ENCODE results near the gene TOM1L2. TPM values are rescaled to one million over a fixed set of nuclear protein-coding genes. Genes with fewer than 3 reads are reported as not detected.

The TOM1L2 gene
- total and polyA plus RNA-seq, 2 of the 4 experiments (the other 2 are of a cell fraction), result 34.4 to 51.7 TPM

DNA sequence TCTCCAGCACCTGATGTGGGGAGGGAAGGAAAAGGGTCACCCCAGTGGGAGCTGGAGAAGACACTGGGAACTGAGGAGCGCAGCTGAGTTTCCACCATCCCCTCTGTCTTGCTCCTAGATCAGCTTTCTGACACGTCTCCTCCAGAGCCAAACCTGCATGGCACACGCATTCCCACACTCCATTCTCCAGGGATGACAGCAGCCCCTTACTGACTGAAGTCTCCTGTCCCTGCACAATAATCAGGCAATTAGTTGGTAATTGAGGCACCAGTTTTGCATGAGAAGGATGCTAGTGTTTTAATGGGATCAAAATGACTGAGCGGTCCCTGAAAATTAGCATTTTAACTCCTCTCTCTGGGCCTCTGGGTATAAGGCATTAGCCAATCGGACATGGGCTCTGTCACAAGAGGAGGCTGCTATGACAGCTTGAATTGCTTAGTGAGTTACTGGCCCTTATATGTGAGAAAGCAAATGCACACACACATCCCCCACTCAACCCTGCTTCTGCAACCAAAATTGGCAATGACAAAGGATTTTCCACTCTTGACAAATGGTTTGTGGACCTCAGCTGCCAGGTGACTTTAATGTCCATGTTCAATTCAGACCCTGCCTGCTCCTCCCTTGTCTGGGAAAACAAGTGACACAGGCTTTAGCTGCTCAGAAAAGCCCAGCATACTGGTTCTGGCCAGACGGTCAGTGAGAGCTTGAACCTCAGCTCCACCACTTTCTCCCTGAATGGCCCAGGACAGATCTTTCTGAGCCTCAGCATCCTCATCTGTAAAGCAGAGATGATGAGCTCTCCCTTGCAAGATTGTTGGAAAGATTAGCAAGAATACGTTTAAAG lies 78.2 kb downstream of the TOM1L2 start:
- Histone ChIP-seq H3K9me3 (ENCODE audit: control insufficient read depth, insufficient read depth, low read length) (no peaks in the 10 kb centered on the region), H2BK15ac (ENCODE audit: low read depth, low read length) (no peak overlapping the region), H3K14ac (replicated peaks; ENCODE audit: low read depth, low read length) (no peak overlapping the region), H3K27me3 (ENCODE audit: control insufficient read depth, insufficient read depth, low read length) (no peaks in the 10 kb centered on the region), H3K27ac (ENCODE audit: insufficient read depth, low read length) (no peak overlapping the region), H4K91ac (ENCODE audit: insufficient read depth, low read depth, low read length) (no peak overlapping the region), H3K18ac (ENCODE audit: low read depth, low read length) (no peak overlapping the region), H2BK120ac (ENCODE audit: low read depth, low read length) (no peak overlapping the region), H2AFZ (replicated peaks; ENCODE audit: low read length, poor library complexity) (no peak overlapping the region), H4K20me1 (ENCODE audit: insufficient read depth, low read length) (0 out of 2 replicates have a peak, but pooled peaks cover 5% of the 10 kb centered on the region), H3K4ac (ENCODE audit: low read depth, low read length) (no peak overlapping the region), H2AK9ac (replicated peaks; ENCODE audit: low read depth, low read length, poor library complexity) (no peak overlapping the region), H3K23ac (ENCODE audit: low read depth, low read length) (no peak overlapping the region), H3K36me3 (ENCODE audit: control insufficient read depth, insufficient read depth, low read length) (peaks cover 34% of the 10 kb centered on the region), H3K79me1 (ENCODE audit: low read depth in 1 of 2, low read length in 2 of 2) (peaks cover 7 to 15% of the 10 kb centered on the region in 2 experiments; a peak in 2 of 4 replicates), H3K4me1 (ENCODE audit: control insufficient read depth, insufficient read depth, low read length) (no peaks in the 10 kb centered on the region; the same call in 1 of the 2 replicates), H3K4me2 (ENCODE audit: low read depth, low read length) (no peak overlapping the region), H2BK20ac (ENCODE audit: low read depth, low read length) (no peak overlapping the region), H2AK5ac (ENCODE audit: low read depth, low read length) (no peak overlapping the region), H2BK5ac (ENCODE audit: low read depth, low read length, poor library complexity, severe bottlenecking) (no peak overlapping the region), H4K8ac (ENCODE audit: low read depth in 2 of 2, low read length in 2 of 2) (no peak overlapping the region), H3K56ac (ENCODE audit: extremely low read depth, insufficient read depth, low read length) (no peak overlapping the region), H3K9ac (ENCODE audit: low read depth, low read length) (no peak overlapping the region), H3K9me1 (ENCODE audit: insufficient read depth, low read length) (peaks cover 3% of the 10 kb centered on the region), H4K5ac (ENCODE audit: low read depth, low read length) (no peak overlapping the region), H3K4me3 (ENCODE audit: insufficient read depth, low read depth, low read length) (no peak overlapping the region)
- in situ Hi-C loops (cut with MboI; ENCODE audit: low sequenced_read_pairs) (loop anchor here (5.0 to 25.0 kb wide), 2 partner anchors 138 to 532 kb away; no protein-coding TSS in a partner anchor), intact Hi-C loops (cut with micrococcal nuclease) (no loop called here), dilution Hi-C loops (cut with HindIII; ENCODE audit: low sequenced_read_pairs, unreplicated experiment) (no loop called here)
- BruUV-seq (replicated peaks), result no TSS peak
- POLR2A ChIA-PET (ENCODE audit: unreplicated experiment), result no interaction called here
- DNase-seq (no peak), ATAC-seq (ENCODE audit: low read depth) (no peak)
- WGBS, 2 experiments (ENCODE audit: extremely low coverage in 2 of 2, insufficient read length in 1 of 2), result 80% methylated on average over 1 of the region's 7 CpGs; no CpG with 5 or more reads in 1 of the 2 experiments
- CTCF ChIA-PET, result no interaction called here
- TF ChIP-seq, protein P1, sequence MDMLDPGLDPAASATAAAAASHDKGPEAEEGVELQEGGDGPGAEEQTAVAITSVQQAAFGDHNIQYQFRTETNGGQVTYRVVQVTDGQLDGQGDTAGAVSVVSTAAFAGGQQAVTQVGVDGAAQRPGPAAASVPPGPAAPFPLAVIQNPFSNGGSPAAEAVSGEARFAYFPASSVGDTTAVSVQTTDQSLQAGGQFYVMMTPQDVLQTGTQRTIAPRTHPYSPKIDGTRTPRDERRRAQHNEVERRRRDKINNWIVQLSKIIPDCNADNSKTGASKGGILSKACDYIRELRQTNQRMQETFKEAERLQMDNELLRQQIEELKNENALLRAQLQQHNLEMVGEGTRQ (IDR thresholded peaks at IDR 0.05; ENCODE audit: low read depth, low read length), result no peak
- TF ChIP-seq, protein P2, sequence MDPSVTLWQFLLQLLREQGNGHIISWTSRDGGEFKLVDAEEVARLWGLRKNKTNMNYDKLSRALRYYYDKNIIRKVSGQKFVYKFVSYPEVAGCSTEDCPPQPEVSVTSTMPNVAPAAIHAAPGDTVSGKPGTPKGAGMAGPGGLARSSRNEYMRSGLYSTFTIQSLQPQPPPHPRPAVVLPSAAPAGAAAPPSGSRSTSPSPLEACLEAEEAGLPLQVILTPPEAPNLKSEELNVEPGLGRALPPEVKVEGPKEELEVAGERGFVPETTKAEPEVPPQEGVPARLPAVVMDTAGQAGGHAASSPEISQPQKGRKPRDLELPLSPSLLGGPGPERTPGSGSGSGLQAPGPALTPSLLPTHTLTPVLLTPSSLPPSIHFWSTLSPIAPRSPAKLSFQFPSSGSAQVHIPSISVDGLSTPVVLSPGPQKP (IDR thresholded peaks at IDR 0.05; ENCODE audit: borderline replicate concordance, low read depth, low read length), result no peak
- TF ChIP-seq FOS (IDR thresholded peaks at IDR 0.05; ENCODE audit: low read depth, low read length) (no peak), MXI1 (IDR thresholded peaks at IDR 0.05; ENCODE audit: borderline replicate concordance, low read depth, low read length) (no peak), NFE2L2 (IDR thresholded peaks at IDR 0.05; ENCODE audit: low read depth, low read length) (no peak), MAZ (IDR thresholded peaks at IDR 0.05; ENCODE audit: borderline replicate concordance, low read depth, low read length) (no peak), BHLHE40 (IDR thresholded peaks at IDR 0.05; ENCODE audit: low read depth, low read length) (no peak), RFX5 (IDR thresholded peaks at IDR 0.05; ENCODE audit: low read depth, low read length) (no peak), POLR2A (IDR thresholded peaks at IDR 0.05; ENCODE audit: low read depth, low read length) (no peak), MAFK (IDR thresholded peaks at IDR 0.05; ENCODE audit: low read depth, low read length) (no peak), RAD21 (IDR thresholded peaks at IDR 0.05; ENCODE audit: low read length) (no peak), RCOR1 (IDR thresholded peaks at IDR 0.05; ENCODE audit: insufficient replicate concordance, low read length) (no peak), CHD1 (IDR thresholded peaks at IDR 0.05; ENCODE audit: low read depth, low read length) (no peak), SMC3 (IDR thresholded peaks at IDR 0.05; ENCODE audit: low read depth, low read length) (no peak), CEBPB (IDR thresholded peaks at IDR 0.05; ENCODE audit: low read depth, low read length) (no peak)

Measured in IMR-90 (cell line).